ENCODE results near the gene POU2F1. TPM values are rescaled to one million over a fixed set of nuclear protein-coding genes. Genes with fewer than 3 reads are reported as not detected.

The POU2F1 gene
- total RNA-seq, 6 donors from 2014 or later: 9.1 to 26.8 (median 15.6) TPM

DNA sequence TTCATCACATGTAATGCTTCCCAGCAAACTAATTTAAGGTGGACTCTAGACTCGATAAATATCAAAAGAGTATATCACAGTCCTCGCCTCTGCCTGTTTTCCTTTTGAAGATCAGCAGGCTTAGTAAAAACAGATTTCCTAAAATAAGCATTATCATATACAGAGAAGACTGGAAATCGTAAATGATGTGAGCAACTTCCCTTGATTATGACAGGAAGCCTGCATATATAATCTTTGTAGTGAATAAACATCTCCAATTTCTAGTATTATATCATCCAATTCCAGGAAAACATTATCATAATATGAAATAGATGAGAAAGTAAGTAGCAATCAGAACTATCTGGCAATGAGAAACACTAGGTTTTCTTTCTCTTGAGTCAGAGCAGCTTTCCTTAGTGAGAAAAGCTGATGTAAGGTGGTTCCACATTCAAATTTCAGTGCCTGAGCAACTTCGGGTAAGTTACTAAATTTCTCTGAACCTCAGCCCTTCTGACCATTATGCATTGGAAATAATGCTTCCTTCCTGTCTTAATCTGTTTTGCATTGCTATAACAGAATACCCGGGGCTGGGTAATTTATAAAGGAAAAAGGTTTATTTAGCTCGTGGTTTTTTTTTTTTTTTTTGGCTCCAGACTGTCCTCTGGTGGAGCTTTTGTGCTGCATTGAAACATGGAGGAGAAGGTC lies 12.6 kb upstream of the POU2F1 start:
- H3K4me1 ChIP-seq: no peaks in the 10 kb centered on the region
- no peaks in the 10 kb centered on the region for H3K27me3 ChIP-seq
- no peak overlapping the region for H3K27ac ChIP-seq
- no peak for ATAC-seq (ENCODE audit: low FRiP score in 2 of 2)
- TF ChIP-seq, protein P1, sequence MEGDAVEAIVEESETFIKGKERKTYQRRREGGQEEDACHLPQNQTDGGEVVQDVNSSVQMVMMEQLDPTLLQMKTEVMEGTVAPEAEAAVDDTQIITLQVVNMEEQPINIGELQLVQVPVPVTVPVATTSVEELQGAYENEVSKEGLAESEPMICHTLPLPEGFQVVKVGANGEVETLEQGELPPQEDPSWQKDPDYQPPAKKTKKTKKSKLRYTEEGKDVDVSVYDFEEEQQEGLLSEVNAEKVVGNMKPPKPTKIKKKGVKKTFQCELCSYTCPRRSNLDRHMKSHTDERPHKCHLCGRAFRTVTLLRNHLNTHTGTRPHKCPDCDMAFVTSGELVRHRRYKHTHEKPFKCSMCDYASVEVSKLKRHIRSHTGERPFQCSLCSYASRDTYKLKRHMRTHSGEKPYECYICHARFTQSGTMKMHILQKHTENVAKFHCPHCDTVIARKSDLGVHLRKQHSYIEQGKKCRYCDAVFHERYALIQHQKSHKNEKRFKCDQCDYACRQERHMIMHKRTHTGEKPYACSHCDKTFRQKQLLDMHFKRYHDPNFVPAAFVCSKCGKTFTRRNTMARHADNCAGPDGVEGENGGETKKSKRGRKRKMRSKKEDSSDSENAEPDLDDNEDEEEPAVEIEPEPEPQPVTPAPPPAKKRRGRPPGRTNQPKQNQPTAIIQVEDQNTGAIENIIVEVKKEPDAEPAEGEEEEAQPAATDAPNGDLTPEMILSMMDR (IDR thresholded peaks at IDR 0.05): no peak
- TF ChIP-seq POLR2AphosphoS5 (IDR thresholded peaks at IDR 0.05) (no peak), EP300 (IDR thresholded peaks at IDR 0.05) (no peak)
- peaks cover 0 to 13% (median 8%) of the 10 kb centered on the region in 4 donors for H3K9me3 ChIP-seq
- H3K4me3 ChIP-seq: no peak overlapping the region
- WGBS, 2 donors: 46 to 49% methylated on average over 6 of the region's 6 CpGs
- H3K36me3 ChIP-seq: no peaks in the 10 kb centered on the region
- no peak for DNase-seq

DNA sequence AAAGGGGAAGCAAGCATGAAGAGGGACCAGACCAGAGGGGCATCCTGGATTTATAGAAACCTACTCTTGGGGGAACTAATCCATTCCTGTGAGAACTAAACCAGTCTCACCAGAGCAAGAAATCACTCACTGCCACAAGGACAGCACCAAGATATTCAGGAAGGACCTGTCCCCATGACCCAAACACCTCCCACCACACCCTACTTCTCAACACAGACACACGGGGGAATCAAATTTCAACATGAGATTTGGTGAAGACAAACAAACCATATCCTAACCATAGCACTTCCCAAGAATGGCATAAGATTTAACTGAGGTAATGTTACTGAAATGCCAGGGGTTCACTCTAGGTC lies 12.1 kb upstream of the POU2F1 start:
- Histone ChIP-seq H3K4me1 (no peaks in the 10 kb centered on the region), H3K27ac (no peak overlapping the region), H3K27me3 (no peaks in the 10 kb centered on the region), H3K9me3 (peaks cover 0 to 13% (median 8%) of the 10 kb centered on the region in 4 donors), H3K4me3 (no peak overlapping the region), H3K36me3 (no peaks in the 10 kb centered on the region)
- TF ChIP-seq POLR2A (IDR thresholded peaks at IDR 0.05) (no peak), POLR2AphosphoS5 (IDR thresholded peaks at IDR 0.05) (no peak)
- TF ChIP-seq, protein P1 (IDR thresholded peaks at IDR 0.05): no peak
- no peak for ATAC-seq (ENCODE audit: low FRiP score in 2 of 2)
- no peak for DNase-seq
- 50 to 62% methylated on average over 1 of the region's 1 CpG for WGBS, 2 donors

DNA sequence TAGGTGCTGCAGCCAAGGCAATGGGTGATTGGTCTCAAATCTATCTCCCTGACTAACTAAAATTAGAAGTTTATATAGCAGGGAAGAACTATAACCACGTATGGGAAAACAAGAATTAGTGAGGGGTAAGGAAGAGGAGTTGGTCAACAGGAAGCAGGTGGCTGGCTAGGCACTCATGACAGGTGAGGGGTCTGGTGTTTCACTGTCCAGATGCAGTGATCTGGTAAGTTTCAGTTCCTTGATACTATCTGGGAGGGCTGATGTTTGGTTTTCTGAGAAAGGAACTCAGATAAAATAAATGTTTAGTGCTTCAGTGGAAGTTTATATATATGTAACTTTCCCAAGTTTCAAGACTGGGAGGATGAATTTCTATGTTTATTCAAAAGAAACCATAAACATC lies 11.6 kb upstream of the POU2F1 start:
- Histone ChIP-seq H3K27me3 (no peaks in the 10 kb centered on the region), H3K4me1 (no peaks in the 10 kb centered on the region), H3K36me3 (no peaks in the 10 kb centered on the region), H3K27ac (no peak overlapping the region), H3K9me3 (peaks cover 0 to 13% (median 8%) of the 10 kb centered on the region in 4 donors), H3K4me3 (no peak overlapping the region)
- 61 to 74% methylated on average over 1 of the region's 1 CpG for WGBS, 2 donors
- DNase-seq (no peak), ATAC-seq (ENCODE audit: low FRiP score in 2 of 2) (no peak)
- TF ChIP-seq POLR2AphosphoS5 (IDR thresholded peaks at IDR 0.05): no peak
- no peak for TF ChIP-seq EP300 (IDR thresholded peaks at IDR 0.05)
- TF ChIP-seq, protein P1 (IDR thresholded peaks at IDR 0.05): no peak
- TF ChIP-seq POLR2A (IDR thresholded peaks at IDR 0.05): no peak

DNA sequence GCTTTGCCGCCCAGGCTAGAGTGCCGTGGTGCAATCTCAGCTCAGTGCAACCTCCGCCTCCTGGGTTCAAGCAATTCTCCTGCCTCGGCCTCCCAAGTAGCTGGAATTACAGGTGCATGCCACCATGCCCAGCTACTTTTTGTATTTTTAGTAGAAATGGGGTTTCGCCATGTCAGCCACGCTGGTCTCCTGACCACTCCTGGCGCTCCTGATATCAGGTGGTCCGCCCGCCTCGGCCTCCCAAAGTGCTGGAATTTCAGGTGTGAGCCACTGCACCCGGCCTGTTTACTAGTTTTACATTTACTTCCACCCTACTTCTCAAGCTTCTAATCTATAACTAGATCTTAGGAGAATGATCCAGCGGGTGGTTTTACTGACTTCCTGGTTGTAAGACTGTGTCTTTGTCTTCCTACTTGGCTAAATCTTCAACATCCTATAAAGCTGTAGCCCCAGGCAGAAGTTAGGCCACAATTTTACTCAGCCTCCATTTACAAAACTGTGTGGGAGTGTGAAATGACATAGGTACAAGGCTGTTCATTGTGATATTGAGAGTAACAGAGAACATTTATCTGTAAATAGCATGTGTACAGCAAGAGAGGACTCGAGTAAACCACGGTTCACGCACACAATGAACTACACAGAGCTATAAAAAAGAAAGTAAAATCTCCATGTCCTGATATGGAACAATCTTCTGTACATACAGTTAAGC lies 9.6 kb upstream of the POU2F1 start:
- ATAC-seq (ENCODE audit: low FRiP score in 2 of 2) (no peak), DNase-seq (peak in 1 of 2 donors; percentile 36)
- no peak overlapping the region for H3K27ac ChIP-seq
- H3K4me1 ChIP-seq: no peaks in the 10 kb centered on the region
- no peaks in the 10 kb centered on the region for H3K36me3 ChIP-seq
- TF ChIP-seq EP300 (IDR thresholded peaks at IDR 0.05) (no peak), POLR2AphosphoS5 (IDR thresholded peaks at IDR 0.05) (no peak), POLR2A (IDR thresholded peaks at IDR 0.05) (no peak)
- TF ChIP-seq, protein P1 (IDR thresholded peaks at IDR 0.05): no peak
- WGBS, 2 donors: 93% methylated on average over 15 of the region's 15 CpGs
- H3K4me3 ChIP-seq: no peak overlapping the region
- H3K27me3 ChIP-seq: no peaks in the 10 kb centered on the region
- H3K9me3 ChIP-seq: peaks cover 0 to 13% (median 6%) of the 10 kb centered on the region in 4 donors

Measured in upper lobe of left lung (tissue), 6 donors.